GM18951 (cell line): ENCODE results near the gene PEDS1.
A peak's percentile ranks its signal among the peaks of the same experiment; 100 is the strongest.
"Not testable (repeated sequence)": the region's sequence is repeated elsewhere in the genome, so short reads cannot be mapped to it uniquely, and the experiment has no call there.

ENCODE experiments used
- POLR2A ChIP-seq: IDR thresholded peaks from 4 replicates; pipeline ENCODE4 v1.6.1; 2011; ENCODE audit warnings: mild to moderate bottlenecking; ENCODE audit not compliant: insufficient read length, insufficient read depth; ENCODE audit errors: extremely low read depth
- in situ Hi-C: fragments of 300-500 bp; cut with MboI; formaldehyde crosslinking; loops from one replicate; pipeline ENCODE4 v1.12.0; 2022; ENCODE audit warnings: low sequenced_read_pairs, mixed read lengths, inconsistent platforms; ENCODE audit not compliant: unreplicated experiment

The PEDS1 gene

DNA sequence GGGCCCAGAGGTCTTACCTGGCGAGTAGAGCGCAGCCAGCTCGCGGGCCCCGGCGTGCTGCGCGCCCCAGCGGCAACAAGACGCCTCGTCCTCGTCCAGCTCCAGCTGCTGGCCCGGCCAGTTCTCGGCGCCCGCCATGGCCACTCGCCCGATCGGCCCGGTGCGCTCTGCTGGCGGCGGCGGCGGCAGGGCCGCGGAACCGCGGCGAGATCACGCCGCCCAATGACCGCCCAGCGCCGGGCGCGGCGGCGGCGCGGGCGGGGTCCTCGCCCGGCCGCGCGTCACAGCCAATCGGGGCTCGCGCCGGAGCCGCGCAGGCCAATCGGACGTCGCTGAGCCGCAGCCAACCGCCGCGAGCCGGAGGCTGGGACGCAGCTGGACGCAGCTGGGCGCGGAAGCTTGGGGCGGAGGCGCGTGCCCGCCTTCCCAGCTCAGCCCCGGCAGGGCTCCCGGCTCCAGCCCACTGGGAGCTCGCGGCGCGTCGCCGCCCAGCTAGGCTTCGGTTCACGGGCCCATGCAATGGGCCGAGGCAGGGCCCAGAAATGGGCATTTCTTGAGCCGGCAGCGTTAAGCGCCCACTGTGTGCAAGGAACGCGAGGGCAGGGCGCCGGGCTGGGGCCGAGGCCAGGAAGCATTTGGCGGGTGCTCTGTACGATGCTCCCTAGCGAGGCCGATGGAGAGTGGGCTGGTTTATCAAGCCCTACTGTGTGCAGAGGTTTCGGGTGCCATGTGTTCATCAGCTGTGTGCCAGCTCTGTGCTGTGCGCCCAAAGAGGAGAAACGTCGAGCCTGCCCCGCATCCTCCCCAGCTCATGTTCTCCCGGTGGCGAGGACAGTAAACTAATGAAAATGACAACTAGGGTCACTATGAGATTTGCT is at the start of gene PEDS1:
Gene PEDS1 (minus strand): TSS at position 224 of the 878 bp plus-strand sequence. CDS start 86 bp downstream, at position 138.
- in situ Hi-C loops: no loop called here
- TF ChIP-seq POLR2A: peak; percentile 94

DNA sequence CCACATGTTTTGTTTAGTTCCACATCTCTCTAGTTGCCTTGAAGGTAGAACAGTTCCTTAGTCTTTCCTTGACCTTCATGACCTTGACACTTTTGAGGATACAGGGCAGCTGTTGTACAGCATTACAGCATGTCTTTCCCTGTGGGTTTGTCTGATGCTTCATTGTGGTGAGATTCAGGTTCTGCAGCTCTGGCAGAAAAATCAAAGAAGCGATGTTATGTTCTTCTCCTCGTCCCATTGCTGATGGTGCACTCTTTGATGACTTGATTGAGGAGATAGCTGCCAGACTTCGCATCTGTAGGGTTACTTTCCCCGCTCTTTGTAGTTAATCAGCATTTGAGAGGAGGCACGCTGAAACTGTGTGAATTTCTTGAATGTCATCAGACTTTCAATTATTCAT is 49.2 kb upstream of the PEDS1 start:
- no peak for TF ChIP-seq POLR2A
- in situ Hi-C loops: no loop called here

DNA sequence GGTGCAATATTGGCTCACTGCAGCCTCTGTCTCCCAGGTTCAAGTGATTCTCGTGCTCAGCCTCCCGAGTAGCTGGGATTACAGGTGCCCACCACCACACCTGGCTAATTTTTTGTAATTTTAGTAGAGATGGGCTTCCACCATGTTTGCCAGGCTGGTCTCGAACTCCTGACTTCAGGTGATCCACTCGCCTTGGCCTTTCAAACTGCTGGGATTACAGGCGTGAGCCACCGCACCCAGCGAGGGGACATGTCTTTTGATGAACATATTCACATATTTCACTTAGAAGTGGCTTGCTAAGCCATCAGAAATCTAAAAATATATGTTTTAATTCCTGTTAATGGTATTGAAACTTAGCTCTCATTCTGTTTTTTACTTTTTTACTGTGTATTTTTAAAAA is 48.2 kb upstream of the PEDS1 start:
- in situ Hi-C loops: not testable (repeated sequence)

DNA sequence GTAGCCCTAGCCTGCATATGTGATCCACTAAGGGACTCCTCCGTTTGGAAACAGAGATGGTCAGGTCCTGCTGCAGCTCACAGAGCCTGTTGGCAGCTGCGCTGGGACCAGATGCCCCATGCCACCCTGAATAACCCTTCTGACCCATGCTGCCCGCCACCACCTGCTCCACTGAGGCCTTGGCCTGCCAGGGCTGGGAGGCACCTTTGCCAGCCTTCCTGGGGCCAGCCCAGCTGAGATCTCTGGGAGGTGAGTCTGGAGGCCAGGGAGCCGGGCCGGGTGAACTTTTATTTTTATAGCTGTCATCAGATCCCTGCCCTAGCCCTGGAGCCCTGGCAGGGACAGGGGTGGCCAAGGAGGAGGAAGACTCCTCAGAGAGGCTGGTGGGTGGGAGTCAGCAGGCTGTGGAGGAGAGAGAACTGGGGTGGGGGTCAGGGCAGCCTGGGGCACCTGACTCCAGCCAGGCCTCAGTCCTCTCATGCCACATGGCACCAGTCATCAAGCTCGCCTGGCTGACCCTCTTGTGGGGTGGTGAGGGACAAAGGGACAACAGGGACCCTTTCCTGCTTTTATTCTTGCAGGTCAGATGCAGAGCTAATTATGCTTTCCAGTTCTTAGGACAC is 47.1 kb upstream of the PEDS1 start:
- in situ Hi-C loops: no loop called here
- no peak for TF ChIP-seq POLR2A

DNA sequence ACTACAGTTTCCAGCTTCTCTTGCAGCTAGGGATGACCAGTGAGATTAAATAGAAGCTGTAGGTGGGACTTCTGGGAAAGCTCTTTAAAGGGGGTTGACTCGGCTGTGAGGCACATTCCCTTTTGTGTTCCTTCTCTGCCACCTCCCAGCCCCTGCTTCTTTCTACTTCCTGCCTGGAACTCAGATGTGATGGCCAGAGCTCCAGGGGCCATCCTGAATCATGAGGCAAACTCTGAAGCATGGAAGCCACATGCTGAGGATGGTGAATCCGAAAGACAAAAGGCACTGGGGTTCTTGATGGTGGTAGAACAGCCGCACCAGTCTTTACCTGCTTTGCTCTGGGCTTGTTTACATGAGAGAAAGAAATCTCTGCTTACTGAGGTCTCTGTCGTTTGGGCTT is 46.2 kb upstream of the PEDS1 start:
- in situ Hi-C loops: no loop called here
- TF ChIP-seq POLR2A: no peak

DNA sequence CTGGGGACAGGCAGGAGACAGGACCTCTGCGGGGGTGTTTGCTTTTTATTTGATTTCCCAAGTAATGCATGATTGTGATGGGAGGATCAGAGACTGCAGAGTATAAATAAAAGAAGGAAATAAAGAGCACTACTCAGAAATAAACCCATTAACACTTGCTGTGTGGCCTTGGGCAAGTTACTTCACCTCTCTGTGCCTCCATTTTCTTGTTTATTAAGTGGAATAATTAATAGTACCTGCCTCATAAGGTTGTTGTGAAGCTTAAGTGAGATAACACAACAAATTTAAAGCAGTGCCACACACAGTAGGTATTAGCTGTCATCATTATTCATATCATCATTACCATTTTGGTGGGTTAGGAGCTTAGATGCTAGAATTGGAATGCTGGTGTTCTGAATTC is 45.2 kb upstream of the PEDS1 start:
- in situ Hi-C loops: no loop called here
- TF ChIP-seq POLR2A: no peak

DNA sequence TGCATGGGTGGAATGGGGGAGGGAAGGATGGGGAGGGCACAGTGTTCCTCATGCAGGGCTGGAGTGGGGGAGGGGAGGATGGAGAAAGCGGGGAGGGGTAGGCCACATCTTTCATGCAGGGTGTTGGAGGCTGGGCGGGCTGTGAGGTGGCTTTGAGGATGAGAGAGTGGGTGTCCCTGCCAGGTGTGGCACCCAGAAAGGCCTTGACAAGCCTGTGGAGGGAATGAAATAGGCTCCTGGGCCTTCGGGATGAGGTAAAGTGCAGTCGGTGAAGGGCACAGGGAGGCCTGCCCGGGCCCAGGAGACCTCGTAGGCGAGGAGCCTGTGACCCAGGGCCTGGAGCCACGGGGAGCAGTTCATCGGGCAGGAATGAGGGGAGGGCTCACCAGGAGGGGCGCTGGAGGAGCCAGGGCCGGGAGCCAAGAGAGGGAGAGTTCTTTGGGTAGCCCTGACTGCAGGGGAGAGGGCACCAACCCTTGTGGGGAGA is 44.7 kb upstream of the PEDS1 start:
- in situ Hi-C loops: no loop called here

DNA sequence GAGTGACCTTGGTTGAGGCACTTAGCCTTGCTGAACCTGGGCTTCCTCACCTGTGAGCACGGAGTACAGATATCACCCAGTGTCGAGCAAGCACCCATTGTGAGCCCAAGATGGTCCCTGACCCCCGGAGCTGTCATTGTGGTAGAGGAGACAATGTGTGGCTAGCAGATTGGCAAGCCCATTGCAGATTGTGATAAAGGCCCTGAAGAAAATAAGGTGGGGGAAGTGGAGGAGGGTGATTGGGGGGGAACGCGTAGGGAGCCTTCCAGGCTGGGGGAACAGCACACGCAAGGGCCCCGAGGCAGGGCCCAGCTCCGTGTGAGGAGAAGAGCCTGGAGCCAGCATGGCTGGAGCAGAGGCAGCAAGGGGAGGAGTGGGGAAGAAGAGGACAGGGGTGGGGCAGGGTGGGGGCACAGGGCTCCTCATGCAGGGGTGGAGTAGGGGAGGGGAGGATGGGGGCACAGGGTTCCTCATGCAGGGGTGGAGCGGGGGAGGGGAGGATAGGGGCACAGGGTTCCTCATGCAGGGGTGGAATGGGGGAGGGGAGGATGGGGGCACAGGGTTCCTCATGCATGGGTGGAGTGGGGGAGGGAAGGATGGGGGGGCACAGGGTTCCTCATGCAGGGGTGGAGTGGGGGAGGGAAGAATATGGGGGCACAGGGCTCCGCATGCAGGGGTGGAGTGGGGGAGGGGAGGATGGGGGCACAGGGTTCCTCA is 44.1 kb upstream of the PEDS1 start:
- no peak for TF ChIP-seq POLR2A
- in situ Hi-C loops: no loop called here

More for the DNA sequence above, 44.7 kb upstream of the PEDS1 start:
- no peak for TF ChIP-seq POLR2A

DNA sequence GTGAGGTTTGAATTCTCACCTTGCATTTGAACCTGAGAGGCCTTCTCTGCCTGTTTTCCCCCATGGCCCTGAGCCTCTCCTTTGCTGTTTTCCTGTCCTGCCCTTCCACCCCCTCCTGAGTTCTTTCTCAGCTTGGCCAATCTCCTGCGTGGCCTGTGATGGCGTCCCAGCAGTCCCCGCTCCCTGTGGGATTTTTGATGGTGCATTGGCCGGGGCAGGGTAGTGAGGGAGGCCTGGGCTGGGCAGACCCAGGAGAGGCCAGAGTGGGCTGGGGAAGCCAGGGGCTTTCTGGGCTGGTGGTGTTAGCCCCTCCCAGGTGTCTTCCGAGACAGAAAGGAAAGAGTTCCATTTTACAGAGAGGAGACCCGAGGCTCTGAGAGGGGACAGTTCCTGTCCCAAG is 43.4 kb upstream of the PEDS1 start:
- in situ Hi-C loops: no loop called here
- TF ChIP-seq POLR2A: no peak

DNA sequence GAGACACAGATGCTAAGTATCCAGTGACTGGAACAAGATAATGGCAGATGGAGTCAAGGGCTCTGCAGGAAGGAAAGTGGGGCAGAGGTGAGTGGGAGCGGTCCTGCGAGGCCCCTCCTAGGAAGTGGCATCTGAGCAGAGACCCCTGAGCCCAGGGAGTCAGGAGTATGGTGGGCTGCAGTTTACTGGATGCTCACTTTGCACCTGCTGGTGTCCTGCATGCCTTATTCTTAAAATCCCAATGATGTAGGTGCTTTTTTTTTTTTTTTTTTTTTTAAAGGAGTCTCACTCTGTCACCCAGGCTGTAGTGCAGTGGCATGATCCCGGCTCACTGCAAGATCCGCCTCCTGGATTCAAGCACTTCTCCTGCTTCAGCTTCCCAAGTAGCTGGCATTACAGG is 42.7 kb upstream of the PEDS1 start:
- in situ Hi-C loops: no loop called here
- TF ChIP-seq POLR2A: no peak

DNA sequence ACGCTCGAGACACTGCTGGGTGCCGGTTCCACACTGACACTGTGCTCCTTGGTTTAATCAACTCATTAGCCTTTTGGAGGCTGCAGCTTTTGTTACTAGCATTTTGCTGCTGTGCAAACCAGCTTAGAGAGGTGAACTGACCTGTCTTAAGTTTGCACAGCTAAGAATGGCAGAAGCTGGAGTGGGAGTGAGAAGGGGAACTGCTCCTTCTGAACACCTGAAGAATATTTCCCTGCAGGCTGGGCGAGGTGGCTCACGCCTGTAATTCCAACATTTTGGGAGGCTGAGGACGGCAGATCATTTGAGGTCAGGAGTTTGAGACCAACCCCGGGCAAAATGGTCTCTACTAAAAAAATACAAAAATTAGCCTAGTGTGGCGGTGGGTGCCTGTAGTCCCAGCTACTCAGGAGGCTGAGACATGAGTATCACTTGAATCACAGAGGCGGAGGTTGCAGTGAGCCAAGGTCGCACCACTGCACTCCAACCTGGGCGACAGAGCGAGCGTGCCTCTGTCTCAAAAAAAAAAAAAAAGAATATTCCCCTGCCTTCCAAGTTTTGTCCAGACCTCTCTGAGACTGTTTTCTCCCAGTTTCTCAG is 42.1 kb upstream of the PEDS1 start:
- TF ChIP-seq POLR2A: no peak

DNA sequence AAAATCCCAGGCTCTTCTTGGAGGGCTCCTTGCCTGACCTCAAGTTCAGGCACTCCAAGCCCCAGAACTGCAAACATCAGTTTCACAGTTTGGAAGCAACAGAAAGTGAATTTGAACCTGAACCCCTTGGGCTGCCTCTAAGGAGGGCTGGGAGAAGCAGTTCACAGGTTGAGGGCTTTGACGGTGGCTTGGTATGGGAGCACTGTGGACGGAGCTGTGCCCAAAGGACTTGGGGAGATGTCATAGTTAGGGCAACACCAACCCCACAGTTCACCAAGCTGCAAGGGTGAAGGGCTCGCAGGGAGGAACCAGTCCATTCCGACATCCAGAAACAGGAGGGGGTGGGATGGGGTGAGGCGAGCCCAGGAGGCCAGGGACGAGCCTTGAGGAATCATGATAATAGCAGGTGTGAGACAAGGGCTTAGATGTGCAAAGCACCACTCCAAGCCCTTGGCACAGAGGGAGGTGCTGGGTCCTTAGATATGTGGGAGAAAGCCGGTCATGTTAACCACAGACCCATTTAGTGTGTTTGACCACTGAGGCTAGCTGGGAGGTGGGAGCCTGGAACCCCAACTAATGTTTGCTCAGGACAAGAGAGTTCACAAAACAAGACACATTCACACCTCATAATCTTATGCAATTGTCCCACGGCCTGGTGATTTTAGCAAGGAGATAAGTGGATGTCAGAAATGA is 41.5 kb upstream of the PEDS1 start:
- no peak for TF ChIP-seq POLR2A
- in situ Hi-C loops: no loop called here

More for the DNA sequence above, 42.1 kb upstream of the PEDS1 start:
- in situ Hi-C loops: no loop called here
